HG03095 (cell line): ENCODE measurements around the gene OPRM1.
"Not testable (repeated sequence)": the region's sequence is repeated elsewhere in the genome, so short reads cannot be mapped to it uniquely, and the experiment has no call there.

Experiments
- ATAC-seq: cut with Tn5 transposase; IDR thresholded peaks from one replicate; pipeline ENCODE4 v1.9.1; 2021; ENCODE audit warnings: moderate library complexity; ENCODE audit not compliant: unreplicated experiment

Gene OPRM1

DNA sequence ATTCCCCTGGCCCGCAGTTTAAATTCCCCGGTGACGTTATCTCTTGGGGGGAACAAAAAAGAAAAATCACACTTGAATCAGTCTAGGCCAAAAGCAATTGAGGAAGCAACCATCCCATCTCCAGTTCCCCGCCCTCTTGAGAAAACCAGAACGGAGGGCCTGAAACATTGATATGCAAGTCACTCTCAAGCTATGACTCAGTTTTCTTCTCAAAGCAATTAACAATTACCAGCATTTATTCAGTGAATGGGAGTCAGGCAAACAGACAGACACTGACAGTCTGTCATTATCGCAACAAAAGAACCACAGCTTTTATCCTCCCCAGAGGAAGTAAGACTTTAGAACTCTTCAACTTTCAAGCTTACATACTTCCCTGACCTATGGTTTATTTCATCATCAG lies 100.9 kb downstream of the OPRM1 start:
- no peak for ATAC-seq

DNA sequence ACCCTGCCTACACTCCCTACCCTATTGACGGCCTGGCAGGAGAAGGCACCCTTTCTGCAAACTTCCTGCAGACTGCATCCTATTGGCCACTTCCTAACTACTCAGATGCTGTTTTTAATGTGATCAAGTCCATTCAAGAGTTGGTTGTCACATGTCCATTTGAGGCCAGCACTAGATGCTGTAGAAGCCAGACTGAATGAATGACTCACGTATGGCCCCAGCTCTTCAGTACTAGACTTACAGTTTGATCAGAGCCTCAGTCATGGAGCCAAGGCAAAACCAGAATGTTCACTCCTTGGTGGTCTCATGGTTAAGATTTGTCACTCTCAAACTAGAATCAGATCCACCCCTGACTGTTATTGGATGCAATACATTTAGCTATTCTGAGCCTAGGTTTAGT lies 101.7 kb downstream of the OPRM1 start:
- no peak for ATAC-seq

DNA sequence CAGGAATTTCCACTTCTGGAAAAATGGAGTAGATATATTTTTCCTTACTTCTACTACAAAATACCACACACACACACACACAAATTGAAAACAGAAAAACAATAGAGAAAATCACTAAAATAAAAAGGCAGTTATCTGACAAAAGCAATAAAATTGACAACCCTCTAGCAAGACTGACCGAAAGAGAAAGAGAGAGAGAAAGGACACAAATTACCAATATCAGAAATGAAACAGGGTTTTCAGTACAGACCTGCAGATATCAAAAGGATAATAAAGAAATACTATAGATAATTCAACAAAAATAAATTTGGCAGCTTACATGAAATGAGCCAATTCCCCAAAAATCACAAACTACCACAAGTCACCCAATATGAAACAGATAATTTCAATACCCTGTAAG lies 104.7 kb downstream of the OPRM1 start:
- ATAC-seq: no peak

DNA sequence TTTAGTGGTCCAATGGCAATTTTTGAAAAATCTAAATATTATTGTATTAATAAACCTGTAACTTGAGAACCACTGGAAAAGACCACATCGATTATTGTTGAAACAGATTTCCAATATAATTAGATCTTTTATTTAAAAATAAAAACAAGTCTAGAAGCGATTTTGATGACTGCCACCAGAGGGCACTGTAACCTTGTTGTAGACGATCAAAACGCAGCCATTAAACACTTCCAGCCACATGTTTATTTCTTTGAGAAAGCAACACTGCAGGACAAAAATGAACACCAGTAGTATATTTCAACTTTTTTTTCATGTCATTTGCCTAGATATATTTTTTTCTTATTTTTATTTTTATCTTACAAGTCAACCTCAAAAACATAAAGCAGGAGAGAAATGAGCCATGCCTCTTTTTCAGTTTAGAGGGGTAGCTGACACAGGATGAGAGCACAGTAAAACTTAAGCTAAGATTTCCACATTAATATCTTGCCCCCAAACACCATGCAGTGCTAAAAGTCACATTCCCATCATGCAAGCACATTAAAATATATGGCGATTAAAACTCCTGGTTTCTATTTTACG lies 115.4 kb downstream of the OPRM1 start:
- no peak for ATAC-seq

DNA sequence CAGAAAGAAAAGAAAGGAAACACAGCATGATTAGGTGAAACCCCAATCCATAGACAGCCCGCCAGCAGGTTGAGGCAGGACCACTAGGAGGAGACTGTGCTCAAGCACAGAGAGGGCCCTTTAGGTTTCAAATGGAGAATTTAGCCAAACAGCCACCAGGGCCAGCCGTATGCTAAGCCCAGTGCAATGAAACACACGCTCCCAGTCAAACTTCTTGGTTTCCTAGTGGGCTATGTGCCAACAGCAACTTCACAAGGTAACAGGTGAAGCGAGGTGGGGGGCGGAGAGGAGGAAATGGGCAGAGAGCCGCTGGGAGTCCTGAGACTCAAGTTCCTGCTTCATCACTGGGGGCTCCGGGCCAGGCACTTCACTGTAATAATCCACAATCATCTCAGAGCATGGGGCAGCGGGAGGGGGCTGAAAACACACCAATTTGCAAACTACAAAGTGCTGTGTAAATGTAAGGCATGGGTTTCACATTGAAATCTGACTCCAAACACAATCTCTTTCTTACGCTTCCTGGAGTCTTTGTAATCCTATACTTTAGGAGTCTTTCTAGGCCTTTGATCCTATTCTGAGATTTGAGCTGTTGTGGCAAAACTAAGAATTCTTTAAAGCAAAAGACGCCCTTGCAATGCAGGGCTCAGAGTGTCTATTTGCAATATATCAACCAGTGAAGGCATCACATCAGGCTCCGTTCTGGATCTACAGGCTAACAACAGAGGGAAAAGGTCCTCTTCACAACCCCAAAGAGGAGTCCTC lies 117.3 kb downstream of the OPRM1 start:
- peak; percentile 72 for ATAC-seq

DNA sequence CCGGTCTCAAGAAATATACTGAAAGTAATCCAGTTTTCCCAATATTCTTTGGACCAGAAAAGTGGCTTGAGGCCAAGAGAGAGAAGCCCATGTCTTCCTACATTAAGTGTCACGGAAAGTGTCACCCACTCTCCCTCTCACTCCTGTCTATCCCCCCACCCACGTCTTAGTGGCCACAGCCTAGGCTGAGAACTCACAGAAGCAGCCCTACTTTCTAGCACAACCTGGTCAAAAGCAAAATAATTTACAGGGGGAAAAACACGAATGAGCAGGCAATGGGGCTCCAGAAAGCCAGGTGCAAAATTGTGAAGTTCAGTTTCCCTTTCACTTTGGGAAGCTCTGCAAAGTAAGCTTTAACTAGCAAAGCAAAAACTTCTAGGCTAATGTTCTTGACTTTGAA lies 118.0 kb downstream of the OPRM1 start:
- ATAC-seq: peak; percentile 52

DNA sequence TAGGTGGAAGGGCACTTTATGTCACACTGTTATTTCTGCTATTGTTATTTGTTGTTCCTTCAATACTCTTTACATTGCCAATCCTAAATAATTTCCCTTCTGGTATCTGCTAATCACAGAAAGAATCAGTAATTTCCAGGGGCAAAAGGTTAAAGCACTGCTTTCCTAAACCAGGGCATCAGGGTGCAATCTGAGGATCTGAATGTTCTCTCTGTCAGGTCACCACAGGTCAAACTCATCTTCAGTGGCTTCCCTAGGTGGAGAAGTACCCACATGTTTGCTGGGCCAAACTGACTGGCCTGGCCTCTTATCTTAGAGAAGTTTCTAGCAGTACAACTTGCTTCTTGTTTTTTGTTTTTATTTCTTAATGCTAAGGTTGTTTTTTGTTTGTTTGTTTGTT lies 118.7 kb downstream of the OPRM1 start:
- ATAC-seq: no peak

DNA sequence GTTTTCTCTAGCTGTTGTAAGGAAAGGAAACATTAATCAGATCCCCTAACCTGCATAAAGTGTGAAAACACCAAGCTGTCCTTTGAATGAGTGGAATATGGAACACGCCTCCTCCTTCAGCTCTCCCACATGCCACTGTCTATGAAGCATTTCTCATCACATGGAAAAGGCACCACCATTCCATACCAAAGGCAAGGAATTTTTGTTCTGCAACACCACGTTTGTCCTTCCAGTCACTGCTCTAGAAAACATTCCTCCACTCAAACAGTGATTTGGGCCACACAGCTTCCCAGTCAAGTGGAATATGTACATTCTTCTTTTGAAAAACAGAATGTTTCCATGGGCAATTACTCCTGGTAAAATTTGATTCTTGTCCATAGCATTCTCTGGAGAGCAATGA lies 120.1 kb downstream of the OPRM1 start:
- no peak for ATAC-seq

DNA sequence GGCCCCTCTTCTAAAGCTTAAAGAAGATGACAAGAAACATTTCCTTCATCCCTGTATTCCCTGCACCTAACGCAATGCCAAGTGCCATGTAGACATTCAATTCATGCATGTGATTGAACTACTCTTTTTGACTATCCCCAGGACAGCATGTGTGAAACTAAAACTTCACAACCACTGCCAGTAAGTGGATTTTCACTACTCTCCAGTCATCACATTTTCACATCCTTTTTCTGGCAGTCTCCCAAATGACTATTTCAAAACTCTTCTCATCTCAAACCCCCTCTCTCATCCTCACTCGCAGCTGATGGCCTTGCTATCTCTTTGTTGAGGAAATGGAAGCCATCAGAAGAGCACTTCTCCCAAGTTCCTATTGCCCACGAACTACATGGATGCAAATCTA lies 122.6 kb downstream of the OPRM1 start:
- peak; percentile 61 for ATAC-seq

DNA sequence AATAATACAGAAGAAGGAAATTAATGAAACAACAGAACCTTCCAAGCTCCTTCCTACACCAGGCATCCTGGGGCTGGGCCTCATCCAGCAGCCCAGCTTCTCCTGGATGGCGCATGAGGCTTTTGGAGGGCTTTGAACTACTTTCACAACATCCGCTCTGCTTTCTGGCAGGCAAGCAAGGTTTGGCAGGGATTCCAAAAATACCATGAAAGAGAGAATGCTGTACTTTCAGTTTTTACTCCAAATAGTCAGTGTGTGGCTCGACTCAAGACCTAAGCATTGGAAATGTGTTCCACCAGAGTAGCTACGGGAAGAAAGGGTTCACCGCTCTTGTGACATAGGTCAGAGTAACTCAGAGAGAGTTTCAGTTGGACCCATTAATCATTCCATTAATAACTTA lies 125.4 kb downstream of the OPRM1 start:
- ATAC-seq: no peak

DNA sequence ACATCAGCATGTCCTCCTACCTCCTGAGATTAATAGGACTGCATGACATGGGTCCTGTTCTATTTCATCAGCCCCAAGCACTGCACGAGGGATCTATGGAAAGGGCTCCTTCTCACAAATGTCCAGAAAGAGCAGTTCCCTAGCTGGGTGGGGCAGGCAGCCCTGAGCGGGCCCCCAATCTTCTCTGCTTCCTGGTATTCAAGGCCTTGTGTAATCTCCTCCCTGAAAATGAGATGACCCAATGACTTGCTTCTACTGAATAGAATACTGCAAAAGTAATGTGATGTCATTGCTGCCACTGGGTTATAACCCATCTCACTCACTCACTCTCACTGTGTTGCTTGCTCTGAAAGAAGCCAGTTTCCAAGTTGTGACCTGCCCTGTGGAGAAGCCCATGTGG lies 126.4 kb downstream of the OPRM1 start:
- ATAC-seq: no peak

DNA sequence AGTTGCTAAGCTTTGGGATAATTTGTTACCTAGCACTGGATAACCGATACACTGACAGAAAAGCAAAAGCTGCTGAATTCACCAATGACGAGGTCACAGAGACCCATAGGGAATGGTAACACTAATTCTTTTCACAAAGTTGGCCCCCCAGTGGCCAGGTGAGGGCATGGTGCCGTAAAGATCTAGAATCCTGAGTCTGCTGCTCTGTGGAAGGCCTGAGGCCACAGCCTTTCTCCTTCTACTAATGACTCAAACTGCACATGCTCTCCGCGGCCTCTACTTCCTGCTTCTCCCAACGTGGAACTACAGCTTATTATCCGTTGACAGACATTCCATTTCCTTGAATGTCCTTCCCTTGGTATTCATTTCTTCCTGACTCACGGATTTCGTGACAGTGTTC lies 127.1 kb downstream of the OPRM1 start:
- ATAC-seq: no peak

DNA sequence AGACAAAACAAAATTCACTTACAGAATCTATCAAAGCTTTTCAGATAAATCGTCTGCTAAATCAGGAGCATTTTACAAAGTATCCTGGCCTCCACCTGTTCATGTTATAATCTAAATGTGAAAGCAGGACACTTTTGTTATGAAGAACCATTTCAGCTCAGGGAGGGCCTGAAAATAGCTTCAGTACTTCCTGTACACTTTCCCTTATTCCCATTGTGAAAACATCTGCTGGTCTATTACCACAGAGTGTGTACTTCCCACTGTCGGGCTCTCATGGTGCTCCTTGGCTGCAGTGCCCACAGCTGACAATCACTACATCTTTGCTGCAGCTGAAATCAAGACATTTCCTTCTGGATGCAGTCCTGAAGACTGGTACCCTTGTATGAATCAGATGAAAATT lies 128.1 kb downstream of the OPRM1 start:
- ATAC-seq: no peak

DNA sequence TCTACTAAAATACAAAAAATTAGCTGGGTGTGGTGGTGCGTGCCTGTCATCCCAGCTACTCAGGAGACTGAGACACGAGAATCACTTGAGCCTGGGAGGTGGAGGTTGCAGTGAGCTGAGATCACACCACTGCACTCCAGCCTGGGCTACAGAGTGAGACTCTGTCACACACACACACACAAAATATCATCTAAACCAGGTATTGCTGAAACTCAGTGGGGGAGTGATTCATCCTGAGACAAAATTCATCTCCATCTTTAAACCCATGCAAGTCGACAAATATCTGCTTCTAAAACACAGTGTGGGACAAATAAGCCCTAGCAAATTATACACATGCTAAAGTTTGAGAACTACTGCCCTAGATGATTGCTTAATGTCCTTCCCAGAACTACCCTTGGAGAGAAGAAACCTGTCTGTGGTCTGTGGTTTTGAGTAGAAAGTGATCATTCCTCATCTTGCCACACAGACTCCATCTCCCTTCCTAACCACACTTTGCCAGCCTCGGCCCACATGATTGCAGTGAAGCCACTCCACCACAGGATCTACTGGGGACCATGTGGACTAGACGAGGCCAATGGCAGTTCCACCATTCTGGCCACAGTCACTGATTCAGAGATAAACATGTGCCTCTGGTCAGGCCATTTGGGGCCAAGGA lies 130.3 kb downstream of the OPRM1 start:
- no peak for ATAC-seq

DNA sequence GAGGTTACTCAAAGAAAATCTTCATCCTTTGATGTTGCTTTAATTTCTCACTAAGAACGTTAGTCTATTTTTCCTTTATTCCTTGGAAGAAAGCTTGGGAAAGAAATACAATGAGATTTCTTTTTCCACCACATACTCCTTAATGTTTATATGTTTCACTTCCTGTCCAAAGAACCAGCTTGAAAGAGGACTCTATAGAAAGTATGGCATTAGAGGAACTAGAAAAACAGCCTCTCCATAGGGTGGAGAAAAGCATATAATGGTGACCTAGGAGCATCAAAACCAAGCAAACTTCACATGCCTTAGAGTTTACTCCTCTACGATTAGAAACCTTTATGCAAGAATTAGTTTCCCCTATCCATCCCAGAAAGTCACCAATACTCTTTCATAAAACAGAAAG lies 131.1 kb downstream of the OPRM1 start:
- no peak for ATAC-seq

DNA sequence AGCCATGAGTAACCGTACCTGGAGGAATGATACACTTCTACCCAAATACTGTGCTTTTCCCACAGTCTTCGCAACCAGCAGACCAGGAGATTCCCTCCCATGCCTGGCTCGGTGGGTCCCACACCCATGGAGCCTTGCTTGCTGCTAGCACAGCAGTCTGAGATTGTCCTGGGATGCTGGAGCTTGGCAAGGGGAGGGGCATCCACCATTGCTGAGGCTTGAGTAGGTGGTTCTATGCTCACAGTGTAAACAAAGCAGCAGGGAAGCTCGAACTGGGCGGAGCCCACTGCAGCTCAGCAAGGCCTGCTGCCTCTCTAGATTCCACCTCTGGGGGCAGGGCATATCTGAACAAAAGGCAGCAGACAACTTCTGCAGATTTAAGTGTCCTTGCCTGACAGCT lies 133.4 kb downstream of the OPRM1 start:
- ATAC-seq: not testable (repeated sequence)

DNA sequence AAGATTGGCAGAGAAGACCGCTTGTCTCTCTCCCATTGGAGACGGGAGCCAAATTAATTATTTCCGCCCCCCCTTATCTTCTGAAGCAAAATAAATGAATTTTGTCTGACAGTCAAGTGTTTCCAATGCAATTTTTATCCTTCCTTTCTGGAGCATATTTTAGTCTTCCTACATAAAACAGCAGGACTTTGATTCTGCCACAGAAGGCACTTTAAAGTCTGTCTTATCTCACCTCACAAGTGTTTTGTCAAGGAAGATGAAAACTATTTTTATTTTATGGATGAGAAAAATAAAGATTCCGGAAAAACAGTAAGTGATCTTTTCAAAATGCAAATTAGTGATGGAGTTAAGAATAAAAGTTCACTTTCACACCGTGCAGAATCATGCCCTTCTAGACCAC lies 140.4 kb downstream of the OPRM1 start:
- ATAC-seq: no peak

DNA sequence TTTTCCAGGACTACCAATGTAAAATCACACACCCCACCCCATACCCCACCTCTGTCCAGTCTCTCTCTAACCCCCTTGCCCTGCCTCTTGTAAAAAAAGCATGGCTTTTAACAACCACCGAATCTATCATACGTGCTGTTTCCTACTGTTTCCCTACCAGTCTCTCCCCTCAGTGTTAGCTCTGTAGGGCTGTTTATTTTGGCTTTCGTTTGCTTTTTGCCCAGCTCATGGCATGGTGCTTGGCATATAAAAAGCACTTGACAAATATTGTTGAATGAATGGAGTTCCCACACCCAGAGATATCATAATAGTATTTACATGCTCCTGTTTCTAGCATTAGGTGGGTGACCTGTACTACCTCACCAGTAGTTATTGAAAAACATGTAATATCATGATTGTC lies 148.2 kb downstream of the OPRM1 start:
- ATAC-seq: no peak

DNA sequence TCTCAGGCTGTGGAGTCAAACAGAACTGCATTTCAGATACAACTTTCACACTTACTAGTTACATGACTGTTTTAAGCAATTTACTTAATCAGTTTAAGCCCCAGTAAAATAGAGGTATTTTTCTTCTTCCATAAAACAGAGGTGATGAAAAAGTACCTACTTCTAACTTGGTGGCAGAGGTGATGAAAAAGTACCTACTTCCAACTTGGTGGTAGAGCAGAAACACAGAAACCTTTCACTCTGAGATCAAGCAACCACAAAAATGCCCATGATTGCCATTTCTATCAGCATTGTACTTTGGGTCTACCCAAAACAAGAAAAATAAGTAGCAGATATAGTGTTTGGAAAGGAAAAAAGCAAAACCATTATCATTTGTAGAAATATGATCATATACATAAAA lies 148.7 kb downstream of the OPRM1 start:
- no peak for ATAC-seq

DNA sequence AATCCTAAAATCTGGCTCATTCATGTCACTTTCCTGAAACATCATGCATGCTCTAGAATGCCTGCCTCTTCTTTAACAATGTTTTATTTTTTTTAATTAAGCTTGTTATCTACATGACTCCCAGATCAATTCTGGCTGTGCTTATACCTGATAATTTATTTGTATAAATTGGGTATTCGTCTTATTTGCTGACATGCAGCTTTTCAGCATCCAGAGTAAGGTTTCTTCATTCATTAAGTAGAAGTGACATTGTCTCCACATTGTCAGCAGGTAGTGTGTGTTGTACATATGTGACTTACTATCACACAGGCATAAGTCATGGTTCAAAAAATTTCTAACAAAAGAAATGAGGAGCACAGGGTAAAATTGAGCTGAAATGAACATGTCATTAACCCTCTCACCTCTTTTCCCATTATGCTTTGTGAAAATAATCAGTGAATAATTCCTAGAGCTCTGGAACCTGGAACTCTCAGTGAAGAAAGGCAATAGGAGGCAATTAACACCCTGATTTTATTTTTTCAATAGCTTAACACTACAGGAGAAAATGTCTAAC lies 157.4 kb downstream of the OPRM1 start:
- ATAC-seq: no peak

DNA sequence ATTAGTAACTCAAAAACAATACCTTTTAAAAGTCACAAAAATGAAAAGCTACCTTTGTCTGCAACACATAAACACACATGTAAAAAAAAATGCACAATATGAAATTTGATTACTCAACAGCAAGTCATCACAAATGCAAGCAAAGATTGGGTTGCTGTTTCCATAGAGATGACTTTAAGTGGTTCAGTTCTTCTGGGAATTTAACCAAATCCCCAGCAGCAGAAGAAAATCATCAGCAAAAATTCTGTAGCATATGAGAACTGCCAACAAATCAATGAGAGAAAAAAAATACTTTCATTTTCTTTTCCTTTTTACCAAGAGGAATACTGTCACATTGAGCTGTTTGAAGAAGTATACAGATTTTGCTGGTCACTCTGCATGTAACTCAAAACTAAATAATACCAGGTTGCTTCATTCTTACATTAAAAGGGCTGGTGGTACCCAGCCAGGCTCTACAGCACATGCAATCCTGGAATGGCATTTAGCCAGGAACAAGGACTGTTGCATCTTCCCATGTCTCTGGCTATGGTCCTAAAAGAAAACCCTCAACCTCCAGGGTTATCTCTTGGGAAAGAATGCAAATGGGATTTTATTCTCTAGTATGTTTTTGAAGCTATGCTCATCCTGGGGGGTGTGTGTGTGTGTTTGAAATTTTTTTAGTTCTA lies 158.3 kb downstream of the OPRM1 start:
- no peak for ATAC-seq

DNA sequence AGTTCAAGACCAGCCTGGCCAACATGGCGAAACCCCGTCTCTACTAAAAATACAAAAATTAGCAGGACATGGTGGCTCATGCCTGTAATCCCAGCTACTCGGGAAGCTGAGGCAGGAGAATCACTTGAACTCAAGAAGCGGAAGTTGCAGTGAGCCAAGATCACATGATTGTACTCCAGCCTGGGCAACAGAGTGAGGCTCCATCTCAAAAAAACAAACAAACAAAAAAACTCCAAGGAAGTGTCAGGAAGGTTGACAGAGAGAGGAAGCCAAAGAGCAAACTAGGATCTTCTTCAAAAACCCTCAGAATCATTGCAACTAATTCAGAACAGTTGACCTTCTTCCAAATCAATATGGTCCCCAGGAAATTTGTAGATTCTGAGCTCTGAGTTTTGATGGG lies 162.6 kb downstream of the OPRM1 start:
- not testable (repeated sequence) for ATAC-seq
